ENCODE data around the gene PPT2. TPM values are rescaled to one million over a fixed set of nuclear protein-coding genes. Genes with fewer than 3 reads are reported as not detected.

The PPT2 gene
- total and polyA plus RNA-seq, 2 of the 13 experiments (the other 11 are each of a cell fraction or from before 2014, with no cell fraction given) = 39.2 to 61.8 TPM

DNA sequence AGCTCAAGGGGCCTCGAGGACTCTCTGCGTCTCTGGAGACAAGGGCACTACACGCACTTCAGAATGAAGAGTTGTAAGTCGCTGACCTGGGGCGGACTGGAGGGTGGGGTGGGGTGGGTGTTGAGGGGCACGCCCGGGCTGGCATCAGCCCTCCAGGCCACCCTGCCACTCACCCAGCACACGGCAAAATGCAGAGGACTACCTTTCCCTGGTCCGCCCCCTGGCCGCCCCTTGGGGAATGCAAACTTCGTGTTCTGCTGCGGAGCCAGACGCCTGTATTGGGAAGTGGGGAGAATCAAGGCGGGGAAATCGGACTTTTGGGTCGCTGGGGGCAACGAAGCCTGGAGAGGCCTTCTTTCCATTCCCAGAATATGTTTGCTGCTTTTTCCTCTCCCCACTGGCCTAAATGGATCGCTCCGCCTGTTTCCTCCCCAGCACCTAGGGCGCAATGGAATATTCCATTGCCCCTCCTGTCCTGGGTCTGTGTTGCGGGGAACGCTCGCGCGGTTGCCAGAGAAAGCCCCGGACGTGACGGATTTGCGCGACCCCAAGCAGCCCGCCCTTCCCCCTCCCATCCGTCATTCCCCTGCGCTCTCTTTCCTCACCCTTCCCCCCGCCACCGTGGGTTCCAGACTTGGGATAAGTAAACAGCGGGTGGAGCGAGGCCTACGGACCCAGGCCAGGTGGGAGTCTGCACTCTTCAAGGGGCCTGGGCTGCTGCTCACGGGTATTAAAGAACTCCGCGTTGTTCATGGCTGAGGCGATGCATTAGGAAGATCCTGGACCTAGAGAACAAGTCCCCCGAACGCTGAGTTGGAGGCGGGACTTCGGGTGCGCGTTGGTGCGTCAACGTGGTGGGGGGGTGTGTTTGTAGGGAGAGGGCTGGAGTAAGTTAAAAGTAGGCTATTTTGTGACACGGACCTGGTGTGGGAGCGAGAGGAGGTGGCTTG is at the start of gene PPT2 (continued):
- TF ChIP-seq, protein P1, sequence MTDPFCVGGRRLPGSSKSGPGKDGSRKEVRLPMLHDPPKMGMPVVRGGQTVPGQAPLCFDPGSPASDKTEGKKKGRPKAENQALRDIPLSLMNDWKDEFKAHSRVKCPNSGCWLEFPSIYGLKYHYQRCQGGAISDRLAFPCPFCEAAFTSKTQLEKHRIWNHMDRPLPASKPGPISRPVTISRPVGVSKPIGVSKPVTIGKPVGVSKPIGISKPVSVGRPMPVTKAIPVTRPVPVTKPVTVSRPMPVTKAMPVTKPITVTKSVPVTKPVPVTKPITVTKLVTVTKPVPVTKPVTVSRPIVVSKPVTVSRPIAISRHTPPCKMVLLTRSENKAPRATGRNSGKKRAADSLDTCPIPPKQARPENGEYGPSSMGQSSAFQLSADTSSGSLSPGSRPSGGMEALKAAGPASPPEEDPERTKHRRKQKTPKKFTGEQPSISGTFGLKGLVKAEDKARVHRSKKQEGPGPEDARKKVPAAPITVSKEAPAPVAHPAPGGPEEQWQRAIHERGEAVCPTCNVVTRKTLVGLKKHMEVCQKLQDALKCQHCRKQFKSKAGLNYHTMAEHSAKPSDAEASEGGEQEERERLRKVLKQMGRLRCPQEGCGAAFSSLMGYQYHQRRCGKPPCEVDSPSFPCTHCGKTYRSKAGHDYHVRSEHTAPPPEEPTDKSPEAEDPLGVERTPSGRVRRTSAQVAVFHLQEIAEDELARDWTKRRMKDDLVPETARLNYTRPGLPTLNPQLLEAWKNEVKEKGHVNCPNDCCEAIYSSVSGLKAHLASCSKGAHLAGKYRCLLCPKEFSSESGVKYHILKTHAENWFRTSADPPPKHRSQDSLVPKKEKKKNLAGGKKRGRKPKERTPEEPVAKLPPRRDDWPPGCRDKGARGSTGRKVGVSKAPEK (CRISPR knock-in tag; IDR thresholded peaks at IDR 0.05; ENCODE audit: borderline replicate concordance) = no peak
- TF ChIP-seq SIX4 (CRISPR knock-in tag; IDR thresholded peaks at IDR 0.05) = no peak
- peak; percentile 75 for TF ChIP-seq MEIS2 (CRISPR knock-in tag; IDR thresholded peaks at IDR 0.05)
- TF ChIP-seq ZFP36L1 (CRISPR knock-in tag; IDR thresholded peaks at IDR 0.05) = peak; percentile 62; the same call in 1 of the 2 replicates
- TF ChIP-seq ZNF224 (CRISPR knock-in tag; IDR thresholded peaks at IDR 0.05) = peak; percentile 27
- peak; percentile 66; the same call in 1 of the 2 replicates for TF ChIP-seq ZNF230 (CRISPR knock-in tag; IDR thresholded peaks at IDR 0.05)
- peak; percentile 84; the same call in 1 of the 2 replicates for TF ChIP-seq GLI4 (CRISPR knock-in tag; IDR thresholded peaks at IDR 0.05; ENCODE audit: borderline replicate concordance)
- no peak for TF ChIP-seq ZNF577 (CRISPR knock-in tag; IDR thresholded peaks at IDR 0.05; ENCODE audit: borderline replicate concordance, low read depth)
- no peak for TF ChIP-seq PLRG1 (conservative IDR thresholded peaks at IDR 0.05)
- TF ChIP-seq HMGXB3 (CRISPR knock-in tag; IDR thresholded peaks at IDR 0.05; ENCODE audit: borderline replicate concordance) = peak; percentile 85
- TF ChIP-seq MED13 (CRISPR knock-in tag; IDR thresholded peaks at IDR 0.05) = 0 out of 2 replicates have a peak, but pooled peaks have one; percentile 77
